SU-DHL-6 (cell line): ENCODE results near the gene MASP2.

Experiments used
- H2AFZ ChIP-seq: fragments of 200-600 bp; sonication (generic); 2 replicates; pipeline ENCODE4 v1.6.1; 2014; ENCODE audit warnings: low read depth, mild to moderate bottlenecking, moderate library complexity, mixed read lengths, antibody characterized with exemption, low read length; ENCODE audit not compliant: severe bottlenecking
- H3F3A ChIP-seq: fragments of 200-600 bp; shearing (Covaris generic); 2 replicates; pipeline ENCODE4 v1.6.0; 2016; ENCODE audit warnings: antibody characterized with exemption, mild to moderate bottlenecking; ENCODE audit not compliant: insufficient read depth
- H3K27ac ChIP-seq: fragments of 200-600 bp; sonication (generic); 2 replicates; pipeline ENCODE4 v1.5.1; 2016; ENCODE audit warnings: low read depth, mild to moderate bottlenecking, low read length, moderate library complexity, mixed read lengths
- H3K27me3 ChIP-seq: fragments of 200-600 bp; sonication (generic), shearing (Covaris generic); 2 replicates; pipeline ENCODE4 v1.6.0; 2014; ENCODE audit warnings: mild to moderate bottlenecking, low read length
- H3K36me3 ChIP-seq: fragments of 200-600 bp; sonication (generic); 2 replicates; pipeline ENCODE4 v1.6.1; 2014; ENCODE audit warnings: mild to moderate bottlenecking, low read length, mixed read lengths
- H3K4me2 ChIP-seq: fragments of 300-600, 200-600 bp; shearing (Covaris generic), sonication (generic); 2 replicates; pipeline ENCODE4 v1.6.0; 2014; ENCODE audit warnings: low read length, low read depth, mild to moderate bottlenecking; ENCODE audit not compliant: poor library complexity, severe bottlenecking
- H3K4me3 ChIP-seq: fragments of 200-600 bp; sonication (generic); 2 replicates; pipeline ENCODE4 v1.5.1; 2014; ENCODE audit warnings: antibody characterized with exemption, low read length, mild to moderate bottlenecking, mixed read lengths; ENCODE audit not compliant: insufficient read depth, poor library complexity, severe bottlenecking
- H3K79me2 ChIP-seq: fragments of 200-600 bp; sonication (generic); 2 replicates; pipeline ENCODE4 v1.6.1; 2014; ENCODE audit warnings: mild to moderate bottlenecking, low read length, moderate library complexity; ENCODE audit not compliant: insufficient read depth
- H3K9ac ChIP-seq: fragments of 200-600 bp; sonication (generic); 2 replicates; pipeline ENCODE4 v1.7.0; 2014; ENCODE audit warnings: mild to moderate bottlenecking, low read length
- H3K9me2 ChIP-seq: fragments of 200-600 bp; sonication (generic); replicated peaks from 2 replicates; pipeline ENCODE4 v1.6.1; 2014; ENCODE audit warnings: low read length; ENCODE audit not compliant: insufficient read depth
- H3K9me3 ChIP-seq: fragments of 200-600 bp; sonication (generic); 2 replicates; pipeline ENCODE4 v1.6.1; 2014; ENCODE audit warnings: low read length, mixed read lengths; ENCODE audit not compliant: insufficient read depth
- H4K20me1 ChIP-seq: fragments of 200-600 bp; sonication (generic); 2 replicates; pipeline ENCODE4 v1.6.1; 2014; ENCODE audit warnings: low read depth, mild to moderate bottlenecking, antibody characterized with exemption, low read length, moderate library complexity, mixed read lengths
- EZH2phosphoT487 ChIP-seq: fragments of 200-600 bp; sonication (generic), shearing (Covaris generic); conservative IDR thresholded peaks from 2 replicates; pipeline ENCODE4 v1.6.1; 2018; ENCODE audit warnings: mild to moderate bottlenecking, antibody characterized with exemption, low read length, moderate library complexity, mixed read lengths
- TF ChIP-seq, protein P1 (sequence below): fragments of 200-600 bp; sonication (generic); IDR thresholded peaks from one replicate; pipeline ENCODE4 v1.5.1; 2017; ENCODE audit warnings: antibody characterized with exemption, mild to moderate bottlenecking, low read length, moderate library complexity; ENCODE audit not compliant: insufficient read depth, poor library complexity, severe bottlenecking

Gene MASP2

DNA sequence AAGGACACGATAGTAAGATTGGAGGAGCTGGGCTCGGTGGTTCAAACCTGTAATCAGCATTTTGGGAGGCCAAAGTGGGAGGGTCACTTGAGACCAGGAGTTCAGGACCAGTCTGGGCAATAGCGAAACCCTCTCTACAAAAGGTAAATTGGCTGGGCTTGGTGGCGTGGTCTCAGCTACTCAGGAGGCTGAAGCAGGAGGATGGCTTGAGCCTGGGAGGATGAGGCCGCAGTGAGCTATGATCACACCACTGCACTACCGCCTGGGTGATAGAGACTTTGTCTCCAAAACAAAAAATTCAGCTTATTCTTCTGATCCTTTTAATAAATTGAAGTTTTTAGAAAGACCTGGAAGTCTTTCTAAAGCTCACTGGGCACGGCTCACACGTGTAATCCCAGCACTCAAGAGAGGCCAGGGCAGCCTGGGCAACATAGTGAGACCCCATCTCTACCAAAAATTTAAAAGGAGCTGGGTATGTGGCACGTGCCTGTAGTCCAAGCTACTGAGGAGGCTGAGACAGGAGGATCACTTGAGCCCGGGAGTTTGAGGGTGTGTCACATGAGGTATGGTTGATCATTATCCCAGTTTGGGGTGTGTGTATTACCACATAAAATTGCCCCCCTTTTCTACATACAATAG lies 15.3 kb downstream of the MASP2 start:
- no peaks in the 10 kb centered on the region for H3K27me3 ChIP-seq
- no peaks in the 10 kb centered on the region for H3K79me2 ChIP-seq
- no peak overlapping the region for H2AFZ ChIP-seq
- H4K20me1 ChIP-seq, result no peaks in the 10 kb centered on the region
- TF ChIP-seq, protein P1, sequence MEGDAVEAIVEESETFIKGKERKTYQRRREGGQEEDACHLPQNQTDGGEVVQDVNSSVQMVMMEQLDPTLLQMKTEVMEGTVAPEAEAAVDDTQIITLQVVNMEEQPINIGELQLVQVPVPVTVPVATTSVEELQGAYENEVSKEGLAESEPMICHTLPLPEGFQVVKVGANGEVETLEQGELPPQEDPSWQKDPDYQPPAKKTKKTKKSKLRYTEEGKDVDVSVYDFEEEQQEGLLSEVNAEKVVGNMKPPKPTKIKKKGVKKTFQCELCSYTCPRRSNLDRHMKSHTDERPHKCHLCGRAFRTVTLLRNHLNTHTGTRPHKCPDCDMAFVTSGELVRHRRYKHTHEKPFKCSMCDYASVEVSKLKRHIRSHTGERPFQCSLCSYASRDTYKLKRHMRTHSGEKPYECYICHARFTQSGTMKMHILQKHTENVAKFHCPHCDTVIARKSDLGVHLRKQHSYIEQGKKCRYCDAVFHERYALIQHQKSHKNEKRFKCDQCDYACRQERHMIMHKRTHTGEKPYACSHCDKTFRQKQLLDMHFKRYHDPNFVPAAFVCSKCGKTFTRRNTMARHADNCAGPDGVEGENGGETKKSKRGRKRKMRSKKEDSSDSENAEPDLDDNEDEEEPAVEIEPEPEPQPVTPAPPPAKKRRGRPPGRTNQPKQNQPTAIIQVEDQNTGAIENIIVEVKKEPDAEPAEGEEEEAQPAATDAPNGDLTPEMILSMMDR, result no peak
- no peak for TF ChIP-seq EZH2phosphoT487
- H3K9ac ChIP-seq, result no peak overlapping the region
- no peak overlapping the region for H3K4me2 ChIP-seq
- no peaks in the 10 kb centered on the region for H3K9me3 ChIP-seq
- H3K9me2 ChIP-seq, result no peaks in the 10 kb centered on the region
- no peaks in the 10 kb centered on the region for H3F3A ChIP-seq
- no peaks in the 10 kb centered on the region for H3K36me3 ChIP-seq
- H3K27ac ChIP-seq, result no peak overlapping the region
- H3K4me3 ChIP-seq, result no peak overlapping the region

DNA sequence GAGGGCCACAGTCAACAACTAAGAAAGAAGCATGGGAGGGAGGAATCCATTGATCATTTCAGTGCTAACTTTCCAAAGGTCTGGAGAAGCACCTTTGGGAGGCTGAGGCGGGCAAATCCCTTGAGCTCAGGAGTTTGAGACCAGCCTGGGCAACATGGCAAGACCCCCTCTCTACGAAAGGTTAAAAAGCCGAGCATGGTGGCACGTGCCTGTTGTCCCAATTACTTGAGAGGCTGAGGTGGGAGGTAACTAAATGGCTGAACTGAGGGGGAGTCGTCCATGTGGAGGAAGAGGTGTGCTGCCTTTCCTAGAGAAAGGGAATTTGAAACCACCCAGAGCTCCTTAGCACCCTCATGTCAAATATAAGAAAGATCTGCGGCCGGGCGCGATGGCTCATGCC lies 16.2 kb downstream of the MASP2 start:
- Histone ChIP-seq H3K9me2 (no peaks in the 10 kb centered on the region), H3K36me3 (peaks cover 6% of the 10 kb centered on the region; the same call in 1 of the 2 replicates), H2AFZ (no peak overlapping the region), H3K27ac (no peak overlapping the region), H3K4me2 (no peak overlapping the region), H3K9ac (no peak overlapping the region), H3K9me3 (no peaks in the 10 kb centered on the region), H3F3A (peaks cover 3% of the 10 kb centered on the region), H3K4me3 (no peak overlapping the region), H3K79me2 (no peaks in the 10 kb centered on the region), H4K20me1 (no peaks in the 10 kb centered on the region), H3K27me3 (no peaks in the 10 kb centered on the region)
- TF ChIP-seq, protein P1, result no peak
- TF ChIP-seq EZH2phosphoT487, result no peak

DNA sequence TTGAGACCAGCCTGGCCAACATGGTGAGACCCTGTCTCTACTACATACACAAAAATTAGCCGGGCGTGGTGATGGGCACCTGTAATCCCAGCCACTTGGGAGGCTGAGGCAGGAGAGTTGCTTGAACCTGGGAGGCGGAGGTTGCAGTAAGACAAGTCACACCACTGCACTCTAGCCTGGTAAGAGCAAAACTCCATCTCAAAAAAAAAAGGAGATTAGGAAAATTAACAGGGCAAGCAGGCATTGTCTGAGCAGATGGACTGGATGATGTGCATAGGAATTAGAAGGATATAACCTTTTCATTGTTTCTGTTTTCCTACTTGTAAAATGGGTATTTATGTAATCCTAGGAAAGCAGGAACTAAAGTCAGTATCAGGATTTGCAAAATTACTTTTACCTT lies 19.0 kb downstream of the MASP2 start:
- H3F3A ChIP-seq, result peaks cover 22% of the 10 kb centered on the region
- peaks cover 29% of the 10 kb centered on the region for H3K36me3 ChIP-seq
- TF ChIP-seq, protein P1, result no peak
- no peak for TF ChIP-seq EZH2phosphoT487

More for the DNA sequence above, 19.0 kb downstream of the MASP2 start:
- Histone ChIP-seq H3K4me3 (no peak overlapping the region), H3K4me2 (no peak overlapping the region), H3K9me2 (no peaks in the 10 kb centered on the region), H3K27me3 (no peaks in the 10 kb centered on the region), H4K20me1 (peaks cover 11% of the 10 kb centered on the region), H3K27ac (no peak overlapping the region), H3K79me2 (no peaks in the 10 kb centered on the region), H3K9me3 (no peaks in the 10 kb centered on the region), H2AFZ (no peak overlapping the region), H3K9ac (no peak overlapping the region)
